Fibroblast of upper back skin (primary cell): Measurements from ENCODE around the gene CD70.
"Not testable (repeated sequence)": the region's sequence is repeated elsewhere in the genome, so short reads cannot be mapped to it uniquely, and the experiment has no call there.

ENCODE experiments used
- DNase-seq: peaks from one replicate; pipeline ENCODE4 v3.0.0-alpha.2; 2013

CD70 gene

GRCh38 chr19:6568816-6569215, 22.1 kb downstream of the CD70 start:
- DNase-seq = no peak

- DNase-seq = no peak
These were observed 22.9 kb downstream of the CD70 start for GRCh38 chr19:6568010-6568526.

- not testable (repeated sequence) for DNase-seq
These were observed 24.2 kb downstream of the CD70 start for GRCh38 chr19:6566727-6567126.

GRCh38 chr19:6564393-6564792, 26.6 kb downstream of the CD70 start:
- no peak for DNase-seq

- DNase-seq = not testable (repeated sequence)
These were observed 28.5 kb downstream of the CD70 start for GRCh38 chr19:6562437-6562836.

- peak; percentile 50 for DNase-seq
These were observed 34.3 kb downstream of the CD70 start for GRCh38 chr19:6556480-6557195.

GRCh38 chr19:6556043-6556449, 34.9 kb downstream of the CD70 start:
- DNase-seq = no peak

GRCh38 chr19:6551607-6552450, 39.1 kb downstream of the CD70 start:
- DNase-seq = peak; percentile 30

- no peak for DNase-seq
These were observed 39.9 kb downstream of the CD70 start for GRCh38 chr19:6551091-6551490.

GRCh38 chr19:6550679-6551078, 40.3 kb downstream of the CD70 start:
- not testable (repeated sequence) for DNase-seq

GRCh38 chr19:6543866-6544347, 47.0 kb downstream of the CD70 start:
- no peak for DNase-seq

GRCh38 chr19:6540918-6541689, 49.8 kb downstream of the CD70 start:
- DNase-seq = no peak

- no peak for DNase-seq
These were observed 51.4 kb downstream of the CD70 start for GRCh38 chr19:6539514-6539913.
